SK-N-SH treated with all-trans-retinoic acid at 6 μM for 48 hours (cell line): Measurements from ENCODE around the gene FRMD3.

Source experiments
- ARNTL ChIP-seq: fragments of 450-650 bp; formaldehyde crosslinking; IDR thresholded peaks from 2 replicates; pipeline ENCODE4 v1.5.0; 2020; ENCODE audit warnings: low read depth, mild to moderate bottlenecking, moderate library complexity, borderline replicate concordance
- BACH2 ChIP-seq: fragments of 250-450 bp; sonication (Bioruptor Pico); IDR thresholded peaks from 2 replicates; pipeline ENCODE4 v1.9.0; 2021; ENCODE audit warnings: mild to moderate bottlenecking, borderline replicate concordance
- CREB5 ChIP-seq: fragments of 250-450 bp; sonication (Bioruptor Pico); IDR thresholded peaks from 2 replicates; pipeline ENCODE4 v1.5.1; 2020; ENCODE audit warnings: low read depth, mild to moderate bottlenecking, moderate library complexity
- CSDC2 ChIP-seq: fragments of 250-450 bp; sonication (Bioruptor Pico); IDR thresholded peaks from 2 replicates; pipeline ENCODE4 v1.5.0; 2020; ENCODE audit warnings: mild to moderate bottlenecking, moderate library complexity
- CSRNP3 ChIP-seq: fragments of 250-450 bp; sonication (Bioruptor Pico); IDR thresholded peaks from 2 replicates; pipeline ENCODE4 v1.5.1; 2021; ENCODE audit warnings: mild to moderate bottlenecking, moderate library complexity
- ESRRG ChIP-seq: fragments of 250-450 bp; sonication (Bioruptor Pico); IDR thresholded peaks from 2 replicates; pipeline ENCODE4 v1.6.1; 2021; ENCODE audit warnings: mild to moderate bottlenecking
- OSR1 ChIP-seq: fragments of 250-450 bp; sonication (Bioruptor Pico); IDR thresholded peaks from 2 replicates; pipeline ENCODE4 v1.8.0; 2022; ENCODE audit warnings: moderate library complexity, mild to moderate bottlenecking, inconsistent platforms
- PATZ1 ChIP-seq: fragments of 250-450 bp; sonication (Bioruptor Pico); IDR thresholded peaks from 2 replicates; pipeline ENCODE4 v1.8.0; 2020; ENCODE audit warnings: mild to moderate bottlenecking, moderate library complexity, borderline replicate concordance
- POU6F1 ChIP-seq: fragments of 250-450 bp; sonication (Bioruptor Pico); IDR thresholded peaks from 2 replicates; pipeline ENCODE4 v1.8.0; 2021; ENCODE audit warnings: low read depth, mild to moderate bottlenecking, moderate library complexity, borderline replicate concordance
- PPARA ChIP-seq: fragments of 250-450 bp; sonication (Bioruptor Pico); IDR thresholded peaks from 2 replicates; pipeline ENCODE4 v1.5.0; 2020; ENCODE audit warnings: mild to moderate bottlenecking, borderline replicate concordance
- TSHZ2 ChIP-seq: fragments of 250-450 bp; sonication (Bioruptor Pico); IDR thresholded peaks from 2 replicates; pipeline ENCODE4 v1.5.0; 2020; ENCODE audit warnings: mild to moderate bottlenecking, moderate library complexity
- ZFP3 ChIP-seq: fragments of 250-450 bp; sonication (Bioruptor Pico); IDR thresholded peaks from 2 replicates; pipeline ENCODE4 v1.5.0; 2020; ENCODE audit warnings: mild to moderate bottlenecking, moderate library complexity
- ZFP30 ChIP-seq: fragments of 450-650 bp; formaldehyde crosslinking; IDR thresholded peaks from 2 replicates; pipeline ENCODE4 v1.5.0; 2022; ENCODE audit warnings: mild to moderate bottlenecking, moderate library complexity
- ZNF70 ChIP-seq: fragments of 450-650 bp; formaldehyde crosslinking; IDR thresholded peaks from 2 replicates; pipeline ENCODE4 v1.5.0; 2020; ENCODE audit warnings: mild to moderate bottlenecking, moderate library complexity

DNA sequence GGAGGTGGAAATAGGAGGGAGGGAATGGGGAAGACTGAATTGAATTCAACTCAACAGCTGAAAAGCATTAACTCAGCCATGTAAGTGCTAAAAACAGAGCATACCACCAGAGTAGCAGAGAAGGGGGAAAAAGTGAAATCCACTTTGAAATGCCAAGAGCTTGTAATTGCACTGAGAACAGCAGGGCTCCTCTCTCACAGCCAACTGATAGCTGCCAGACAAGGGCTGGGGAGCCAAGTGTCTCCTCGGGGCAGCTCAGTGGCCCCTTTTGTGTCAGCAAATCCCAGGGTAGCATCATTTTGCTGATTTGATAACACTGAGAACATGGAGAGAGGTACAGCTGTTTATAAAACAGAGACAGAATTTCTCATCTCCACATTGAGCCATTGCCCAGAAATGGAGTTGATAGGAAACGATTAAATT is 182.5 kb downstream of the FRMD3 start:
- TF ChIP-seq POU6F1 (CRISPR knock-in tag) (no peak), PPARA (no peak), ARNTL (CRISPR knock-in tag) (no peak), ZFP30 (no peak), CSRNP3 (CRISPR knock-in tag) (no peak), PATZ1 (CRISPR knock-in tag) (no peak), CREB5 (no peak), ZNF70 (no peak), TSHZ2 (CRISPR knock-in tag) (no peak), CSDC2 (CRISPR knock-in tag) (no peak), OSR1 (CRISPR knock-in tag) (no peak), ZFP3 (no peak), BACH2 (CRISPR knock-in tag) (no peak), ESRRG (no peak)
